Neural crest cell (in vitro differentiated cells): ENCODE measurements around the gene UBQLN1. TPM values are rescaled to one million over a fixed set of nuclear protein-coding genes. Genes with fewer than 3 reads are reported as not detected.

Experiments
- DNase-seq: peaks from one replicate; pipeline ENCODE4 v3.0.0; 2021; ENCODE audit warnings: low read depth, mixed read lengths, low spot score
- H3K27ac Mint-ChIP-seq: one replicate; pipeline ENCODE4 v1.8.0; 2021; ENCODE audit warnings: mild to moderate bottlenecking, mixed read lengths; ENCODE audit not compliant: unreplicated experiment
- H3K27me3 Mint-ChIP-seq: 2 replicates; pipeline ENCODE4 v1.8.0; 2021; ENCODE audit warnings: low read depth, mild to moderate bottlenecking, mixed read lengths
- H3K36me3 Mint-ChIP-seq: 2 replicates; pipeline ENCODE4 v1.8.0; 2021; ENCODE audit warnings: low read depth, mild to moderate bottlenecking, mixed read lengths
- H3K4me1 Mint-ChIP-seq: 2 replicates; pipeline ENCODE4 v1.8.0; 2021; ENCODE audit warnings: mixed read lengths
- H3K4me3 Mint-ChIP-seq: one replicate; pipeline ENCODE4 v1.8.0; 2021; ENCODE audit warnings: mild to moderate bottlenecking, mixed read lengths
- H3K9me3 Mint-ChIP-seq: 2 replicates; pipeline ENCODE4 v1.8.0; 2021; ENCODE audit warnings: mixed read lengths
- total RNA-seq: library from RNA; stranded (reverse); gene quantifications from 2 replicates; pipeline ENCODE4 v1.2.1, GENCODE V29; 2021
- TF ChIP-seq, protein P1 (sequence below): fragments of 200-600 bp; sonication (generic); conservative IDR thresholded peaks from 2 replicates; pipeline ENCODE4 v1.5.0; 2021; ENCODE audit warnings: antibody characterized with exemption, mild to moderate bottlenecking

UBQLN1 gene
- total RNA-seq, 1 donor from 2014 or later, result 109 TPM

DNA sequence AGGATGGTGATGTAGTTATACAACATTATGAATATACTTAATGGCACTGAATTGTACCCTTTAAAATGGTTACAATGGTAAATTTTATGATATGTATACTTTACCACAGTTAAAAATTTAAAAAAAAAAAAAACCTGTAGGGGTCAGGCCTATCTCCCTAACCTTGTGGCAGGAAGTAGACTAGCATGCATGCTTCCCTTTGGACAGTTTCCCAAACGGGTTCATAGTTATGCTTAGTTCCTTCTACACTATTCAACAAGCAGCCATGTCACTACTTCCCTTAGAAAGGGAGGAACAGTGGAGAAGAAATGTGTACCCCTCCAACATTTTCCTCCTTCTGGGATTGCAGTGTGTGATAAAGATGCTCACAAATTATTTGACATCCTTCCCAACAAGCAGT lies 52.3 kb downstream of the UBQLN1 start:
- no peak overlapping the region for H3K4me3 Mint-ChIP-seq
- H3K27me3 Mint-ChIP-seq, result no peaks in the 10 kb centered on the region
- peaks cover 7% of the 10 kb centered on the region for H3K9me3 Mint-ChIP-seq
- DNase-seq, result no peak
- no peak overlapping the region for H3K27ac Mint-ChIP-seq
- TF ChIP-seq, protein P1, sequence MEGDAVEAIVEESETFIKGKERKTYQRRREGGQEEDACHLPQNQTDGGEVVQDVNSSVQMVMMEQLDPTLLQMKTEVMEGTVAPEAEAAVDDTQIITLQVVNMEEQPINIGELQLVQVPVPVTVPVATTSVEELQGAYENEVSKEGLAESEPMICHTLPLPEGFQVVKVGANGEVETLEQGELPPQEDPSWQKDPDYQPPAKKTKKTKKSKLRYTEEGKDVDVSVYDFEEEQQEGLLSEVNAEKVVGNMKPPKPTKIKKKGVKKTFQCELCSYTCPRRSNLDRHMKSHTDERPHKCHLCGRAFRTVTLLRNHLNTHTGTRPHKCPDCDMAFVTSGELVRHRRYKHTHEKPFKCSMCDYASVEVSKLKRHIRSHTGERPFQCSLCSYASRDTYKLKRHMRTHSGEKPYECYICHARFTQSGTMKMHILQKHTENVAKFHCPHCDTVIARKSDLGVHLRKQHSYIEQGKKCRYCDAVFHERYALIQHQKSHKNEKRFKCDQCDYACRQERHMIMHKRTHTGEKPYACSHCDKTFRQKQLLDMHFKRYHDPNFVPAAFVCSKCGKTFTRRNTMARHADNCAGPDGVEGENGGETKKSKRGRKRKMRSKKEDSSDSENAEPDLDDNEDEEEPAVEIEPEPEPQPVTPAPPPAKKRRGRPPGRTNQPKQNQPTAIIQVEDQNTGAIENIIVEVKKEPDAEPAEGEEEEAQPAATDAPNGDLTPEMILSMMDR, result no peak
- H3K4me1 Mint-ChIP-seq, result no peaks in the 10 kb centered on the region
- H3K36me3 Mint-ChIP-seq, result peaks cover 44% of the 10 kb centered on the region

DNA sequence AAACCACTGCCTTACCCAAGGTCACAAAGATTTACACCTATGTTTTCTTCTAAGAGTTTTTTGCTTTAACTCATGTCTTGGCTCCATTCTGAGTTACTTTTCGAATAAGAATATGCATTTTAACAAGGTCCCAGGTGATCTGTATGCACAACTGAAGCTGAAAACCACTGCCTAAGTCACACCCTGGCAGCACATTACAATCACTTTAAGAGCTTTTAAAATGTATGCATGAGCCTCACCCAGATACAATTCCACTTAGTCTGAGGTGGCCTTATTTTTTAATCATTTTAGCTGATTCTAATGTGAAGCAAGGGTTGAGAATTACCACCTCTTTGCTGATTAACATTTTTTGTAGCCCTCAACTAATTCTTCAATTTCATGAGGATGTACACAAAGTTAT lies 55.3 kb downstream of the UBQLN1 start:
- Mint-ChIP-seq H3K27ac (no peak overlapping the region), H3K36me3 (peaks cover 50% of the 10 kb centered on the region), H3K4me1 (no peaks in the 10 kb centered on the region), H3K27me3 (no peaks in the 10 kb centered on the region), H3K9me3 (peaks cover 7% of the 10 kb centered on the region), H3K4me3 (no peak overlapping the region)
- TF ChIP-seq, protein P1, result no peak
- no peak for DNase-seq

DNA sequence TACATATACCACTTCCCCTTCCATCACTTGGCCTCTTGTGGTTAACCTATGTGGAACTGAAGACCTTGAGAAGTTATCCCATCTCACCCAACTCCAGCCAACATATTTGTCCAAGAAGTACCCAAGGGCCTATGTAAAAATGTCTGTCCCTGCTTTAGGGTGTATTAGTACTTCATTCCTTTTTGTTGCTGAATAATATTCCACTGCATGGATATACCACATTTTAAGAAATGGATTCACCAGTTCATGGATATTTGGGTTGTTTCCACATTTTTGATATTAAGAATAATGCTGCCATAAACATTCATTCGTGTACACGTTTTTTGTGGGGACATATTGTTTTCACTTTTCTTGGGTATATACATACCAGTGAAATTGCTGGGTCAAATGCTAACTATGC lies 56.2 kb downstream of the UBQLN1 start:
- H3K4me3 Mint-ChIP-seq, result no peak overlapping the region
- peaks cover 7% of the 10 kb centered on the region for H3K9me3 Mint-ChIP-seq
- H3K27ac Mint-ChIP-seq, result no peak overlapping the region
- H3K4me1 Mint-ChIP-seq, result no peaks in the 10 kb centered on the region
- H3K27me3 Mint-ChIP-seq, result no peaks in the 10 kb centered on the region
- TF ChIP-seq, protein P1, result no peak
- DNase-seq, result no peak
- H3K36me3 Mint-ChIP-seq, result peaks cover 50% of the 10 kb centered on the region

DNA sequence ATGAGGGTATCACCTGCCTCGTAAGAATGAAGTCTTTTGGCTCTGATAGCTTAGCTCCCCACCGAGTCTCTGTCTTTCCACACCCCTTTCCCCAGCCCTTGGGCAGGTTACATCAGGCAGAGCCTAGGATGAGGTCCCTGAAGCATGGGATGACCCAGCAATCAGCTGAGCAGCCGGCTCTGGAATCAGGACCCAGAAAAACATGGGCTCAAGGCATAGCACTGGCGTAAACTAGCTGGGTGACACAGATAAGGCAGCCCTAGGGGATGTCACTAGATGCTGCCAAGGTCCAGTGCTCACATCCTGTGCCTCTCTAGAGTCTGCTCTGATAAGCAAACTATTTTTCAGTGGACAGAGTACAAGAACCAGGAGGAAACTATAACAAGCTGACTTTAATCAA lies 58.2 kb downstream of the UBQLN1 start:
- TF ChIP-seq, protein P1, result no peak
- H3K4me1 Mint-ChIP-seq, result no peaks in the 10 kb centered on the region
- H3K4me3 Mint-ChIP-seq, result no peak overlapping the region
- H3K27me3 Mint-ChIP-seq, result no peaks in the 10 kb centered on the region
- peaks cover 39% of the 10 kb centered on the region for H3K36me3 Mint-ChIP-seq
- no peak overlapping the region for H3K27ac Mint-ChIP-seq
- no peak for DNase-seq
- H3K9me3 Mint-ChIP-seq, result peaks cover 7% of the 10 kb centered on the region

DNA sequence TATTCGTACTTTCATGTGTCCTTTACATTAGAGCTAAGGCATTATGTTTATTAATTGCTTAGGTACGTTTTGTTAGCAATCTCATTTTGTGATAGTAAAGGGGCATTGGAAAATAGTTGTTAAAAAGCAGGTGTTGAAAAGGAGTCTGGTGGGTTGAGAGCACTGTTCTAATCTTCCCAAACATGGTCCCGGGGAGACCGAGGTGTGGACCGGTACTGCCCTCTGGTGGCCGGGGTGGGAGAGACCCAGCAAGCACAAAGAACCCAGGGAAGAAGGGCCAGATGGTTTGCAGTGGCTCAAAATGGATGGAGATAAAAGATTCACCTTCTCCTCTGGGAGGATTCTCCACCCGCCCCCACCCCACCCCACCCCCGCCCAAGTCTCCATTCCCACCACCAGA lies 58.7 kb downstream of the UBQLN1 start:
- peak; percentile 55 for DNase-seq
- TF ChIP-seq, protein P1, result peak; percentile 78
- Mint-ChIP-seq H3K27ac (no peak overlapping the region), H3K9me3 (peaks cover 7% of the 10 kb centered on the region), H3K36me3 (peaks cover 35% of the 10 kb centered on the region), H3K4me3 (no peak overlapping the region), H3K27me3 (no peaks in the 10 kb centered on the region), H3K4me1 (no peaks in the 10 kb centered on the region)
